Activated CD4-positive, alpha-beta T cell treated with anti-CD3 and anti-CD28 coated beads, Interleukin-2, amount 10 ng/mL, durations not matched to agents 24 days and 14 days (primary cell): ENCODE results near the gene ASH1L. TPM values are rescaled to one million over a fixed set of nuclear protein-coding genes. Genes with fewer than 3 reads are reported as not detected.
"Not testable (repeated sequence)": the region's sequence is repeated elsewhere in the genome, so short reads cannot be mapped to it uniquely, and the experiment has no call there.

Experiments used
- DNase-seq: peaks from one replicate; pipeline ENCODE4 v3.0.0; 2022
- H3K27ac Mint-ChIP-seq: one replicate; pipeline ENCODE4 v1.8.0; 2022; ENCODE audit warnings: mild to moderate bottlenecking, mixed read lengths
- H3K27me3 Mint-ChIP-seq: one replicate; pipeline ENCODE4 v1.8.0; 2022; ENCODE audit warnings: mixed read lengths
- H3K36me3 Mint-ChIP-seq: one replicate; pipeline ENCODE4 v1.8.0; 2022; ENCODE audit warnings: low read depth, mild to moderate bottlenecking, mixed read lengths
- H3K4me1 Mint-ChIP-seq: one replicate; pipeline ENCODE4 v1.8.0; 2021; ENCODE audit warnings: mixed read lengths
- H3K4me3 Mint-ChIP-seq: one replicate; pipeline ENCODE4 v1.8.0; 2022; ENCODE audit warnings: mild to moderate bottlenecking, moderate library complexity, mixed read lengths
- H3K9me3 Mint-ChIP-seq: one replicate; pipeline ENCODE4 v1.8.0; 2021; ENCODE audit warnings: mixed read lengths
- intact Hi-C: fragments of 100-400 bp; cut with micrococcal nuclease; formaldehyde crosslinking; loops from one replicate; pipeline ENCODE4 v1.15.1; 2023
- total RNA-seq: library from RNA; stranded (reverse); gene quantifications from 2 replicates; pipeline ENCODE4 v1.2.3, GENCODE V29; 2022

Gene ASH1L
- total RNA-seq, 1 donor from 2014 or later, result 44.7 TPM

- H3K4me1 Mint-ChIP-seq, H3K36me3 Mint-ChIP-seq, H3K4me3 Mint-ChIP-seq, H3K27me3 Mint-ChIP-seq, intact Hi-C loops, H3K9me3 Mint-ChIP-seq, DNase-seq: not testable (repeated sequence)
- peak overlapping the region; percentile 25 for H3K27ac Mint-ChIP-seq
These were observed 21.2 kb upstream of the ASH1L start for GRCh38 chr1:155583846-155584245.

DNA sequence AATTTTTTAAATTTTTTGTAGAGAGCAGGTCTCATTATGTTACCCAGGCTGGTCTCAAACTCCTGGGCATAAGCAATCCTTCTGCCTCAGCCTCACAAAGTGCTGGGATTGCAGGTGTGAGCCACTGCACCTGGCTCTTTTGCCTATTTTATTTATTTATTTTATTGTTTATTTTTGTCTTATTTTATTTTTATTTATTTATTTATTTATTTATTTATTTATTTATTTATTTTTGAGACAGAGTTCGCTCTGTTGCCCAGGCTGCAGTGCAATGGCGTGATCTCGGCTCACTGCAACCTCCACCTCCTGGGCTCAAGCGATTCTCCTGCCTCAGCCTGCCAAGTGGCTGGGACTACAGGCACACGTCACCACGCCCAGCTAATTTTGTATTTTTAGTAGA lies 13.0 kb upstream of the ASH1L start:
- H3K36me3 Mint-ChIP-seq, result peaks cover 16% of the 10 kb centered on the region
- H3K27ac Mint-ChIP-seq, intact Hi-C loops, H3K4me3 Mint-ChIP-seq, H3K27me3 Mint-ChIP-seq, H3K4me1 Mint-ChIP-seq, DNase-seq, H3K9me3 Mint-ChIP-seq: not testable (repeated sequence)

DNA sequence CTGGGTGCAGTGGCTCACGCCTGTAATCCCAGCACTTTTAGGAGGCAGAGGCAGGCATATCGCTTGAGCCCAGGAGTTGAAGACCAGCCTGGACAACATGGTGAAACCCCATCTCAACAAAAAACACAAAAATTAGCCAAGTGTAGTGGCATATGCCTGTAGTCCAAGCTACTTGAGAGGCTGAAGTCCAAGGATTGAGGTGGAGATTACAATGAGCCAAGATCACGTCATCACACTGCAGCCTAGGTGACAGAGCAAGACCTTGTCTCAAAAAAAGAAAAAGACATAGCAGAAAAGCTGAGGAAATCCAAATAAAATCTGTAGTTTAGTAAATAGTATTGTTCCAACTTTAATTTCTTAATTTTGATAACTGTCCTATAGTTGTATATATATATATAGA lies 11.5 kb upstream of the ASH1L start:
- H3K9me3 Mint-ChIP-seq, result no peaks in the 10 kb centered on the region

DNA sequence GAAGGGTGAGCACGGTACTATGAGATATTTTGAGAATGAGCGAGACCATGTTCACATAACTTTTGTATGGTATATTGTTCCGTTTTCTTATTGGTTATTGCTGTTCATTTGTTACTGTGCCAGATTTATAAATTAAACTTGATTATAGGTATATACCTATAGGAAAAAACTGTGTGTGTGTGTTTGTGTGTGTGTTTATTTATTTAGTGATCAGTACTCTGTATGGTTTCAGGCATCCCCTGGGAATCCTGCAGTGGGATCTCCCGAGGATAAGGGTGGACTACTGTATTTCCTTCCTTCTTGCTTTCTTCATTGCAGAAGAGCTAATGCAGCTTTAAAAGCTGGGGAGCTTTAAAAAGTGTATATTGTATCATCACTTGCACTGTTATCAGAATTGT lies 8.0 kb upstream of the ASH1L start:
- peaks cover 16% of the 10 kb centered on the region for H3K4me1 Mint-ChIP-seq
- no peak overlapping the region for H3K4me3 Mint-ChIP-seq
- H3K27me3 Mint-ChIP-seq, result no peaks in the 10 kb centered on the region
- no peak overlapping the region for H3K27ac Mint-ChIP-seq
- intact Hi-C loops, result no loop called here
- peaks cover 38% of the 10 kb centered on the region for H3K36me3 Mint-ChIP-seq
- no peaks in the 10 kb centered on the region for H3K9me3 Mint-ChIP-seq
- DNase-seq, result no peak

More for the DNA sequence above, 11.5 kb upstream of the ASH1L start:
- peaks cover 11% of the 10 kb centered on the region for H3K4me1 Mint-ChIP-seq
- intact Hi-C loops, result no loop called here
- peaks cover 27% of the 10 kb centered on the region for H3K36me3 Mint-ChIP-seq
- no peak overlapping the region for H3K4me3 Mint-ChIP-seq
- DNase-seq, result no peak
- no peak overlapping the region for H3K27ac Mint-ChIP-seq
- H3K27me3 Mint-ChIP-seq, result no peaks in the 10 kb centered on the region

GRCh38 chr1:155569988-155570592 lies 7.5 kb upstream of the ASH1L start:
- Mint-ChIP-seq H3K4me3 (no peak overlapping the region), H3K4me1 (peaks cover 15% of the 10 kb centered on the region), H3K27ac (peak overlapping the region; percentile 56), H3K27me3 (no peaks in the 10 kb centered on the region), H3K36me3 (peaks cover 40% of the 10 kb centered on the region), H3K9me3 (no peaks in the 10 kb centered on the region)
- intact Hi-C loops, result loop anchor here (10.0 kb wide), 1 partner anchor 105 kb away; no protein-coding TSS in a partner anchor
- DNase-seq, result no peak

- peaks cover 31% of the 10 kb centered on the region for H3K4me1 Mint-ChIP-seq
- intact Hi-C loops, result loop anchor here (10.0 kb wide), 1 partner anchor 99 kb away; no protein-coding TSS in a partner anchor
- peaks cover 33% of the 10 kb centered on the region for H3K36me3 Mint-ChIP-seq
These were observed 897 bp upstream of the ASH1L start for GRCh38 chr1:155563377-155564022.

DNA sequence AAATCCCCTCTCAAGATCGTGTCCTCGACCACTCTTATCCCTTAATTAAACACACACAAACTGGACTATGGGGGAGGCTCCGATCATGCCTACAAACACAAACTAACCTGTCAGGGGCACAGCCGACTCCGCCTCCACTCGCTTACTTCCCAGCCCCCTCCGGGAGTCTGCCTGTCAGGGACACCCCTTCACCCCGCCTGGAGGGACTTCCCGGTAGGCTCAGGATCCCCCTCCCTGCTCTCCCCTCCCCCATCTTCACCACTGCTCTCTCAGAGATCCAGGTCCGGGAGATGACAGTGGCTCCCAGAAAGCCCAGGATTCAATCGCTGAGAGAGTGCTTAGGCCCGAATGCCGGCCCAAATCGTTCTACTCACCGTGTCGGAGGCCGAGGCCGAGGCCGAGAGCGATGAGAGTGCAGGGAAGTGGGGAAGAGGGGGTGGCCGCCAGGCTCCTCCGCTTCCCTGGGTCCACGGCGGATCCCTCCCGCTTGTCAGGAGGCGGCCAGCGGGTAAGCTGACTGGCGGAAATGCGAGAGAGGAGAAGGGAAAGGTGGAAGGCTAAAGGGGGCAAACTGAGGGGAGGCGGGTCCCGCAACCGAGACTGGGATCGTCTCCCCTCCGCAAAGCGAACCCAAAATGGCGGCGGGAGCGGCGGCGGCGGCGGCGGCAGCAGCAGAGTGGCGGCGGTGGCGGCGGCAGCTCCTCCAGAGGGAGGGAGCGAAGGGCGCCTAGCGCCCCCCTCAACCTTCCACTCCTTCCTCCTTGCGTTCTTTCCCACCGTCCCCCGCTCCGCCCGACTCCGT lies 623 bp downstream of the ASH1L start:
- peak; percentile 90 for DNase-seq
- H3K27ac Mint-ChIP-seq, result peak overlapping the region; percentile 99
- peaks cover 30% of the 10 kb centered on the region for H3K36me3 Mint-ChIP-seq
- intact Hi-C loops, result loop anchor here (1.0 to 10.0 kb wide), 2 partner anchors 26 to 97 kb away; no protein-coding TSS in a partner anchor
- peak overlapping the region; percentile 96 for H3K4me3 Mint-ChIP-seq
- H3K4me1 Mint-ChIP-seq, result peaks cover 37% of the 10 kb centered on the region
- H3K27me3 Mint-ChIP-seq, H3K9me3 Mint-ChIP-seq: not testable (repeated sequence)

More at GRCh38 chr1:155563377-155564022, 897 bp upstream of the ASH1L start:
- not testable (repeated sequence) for H3K9me3 Mint-ChIP-seq, H3K27me3 Mint-ChIP-seq, DNase-seq
- peak overlapping the region; percentile 96 for H3K4me3 Mint-ChIP-seq
- H3K27ac Mint-ChIP-seq, result peak overlapping the region; percentile 99

GRCh38 chr1:155555915-155556314 lies 6.7 kb downstream of the ASH1L start:
- no peak overlapping the region for H3K4me3 Mint-ChIP-seq
- H3K36me3 Mint-ChIP-seq, result peaks cover 35% of the 10 kb centered on the region
- no peaks in the 10 kb centered on the region for H3K9me3 Mint-ChIP-seq
- H3K27ac Mint-ChIP-seq, result no peak overlapping the region
- no peaks in the 10 kb centered on the region for H3K27me3 Mint-ChIP-seq
- H3K4me1 Mint-ChIP-seq, result peaks cover 28% of the 10 kb centered on the region
- DNase-seq, result no peak
- intact Hi-C loops, result no loop called here

- DNase-seq, result no peak
- H3K36me3 Mint-ChIP-seq, result peaks cover 33% of the 10 kb centered on the region
- H3K27ac Mint-ChIP-seq, result no peak overlapping the region
- intact Hi-C loops, result no loop called here
- no peaks in the 10 kb centered on the region for H3K9me3 Mint-ChIP-seq
- no peaks in the 10 kb centered on the region for H3K27me3 Mint-ChIP-seq
- peaks cover 23% of the 10 kb centered on the region for H3K4me1 Mint-ChIP-seq
- H3K4me3 Mint-ChIP-seq, result no peak overlapping the region
These were observed 9.3 kb downstream of the ASH1L start for GRCh38 chr1:155553349-155553748.

DNA sequence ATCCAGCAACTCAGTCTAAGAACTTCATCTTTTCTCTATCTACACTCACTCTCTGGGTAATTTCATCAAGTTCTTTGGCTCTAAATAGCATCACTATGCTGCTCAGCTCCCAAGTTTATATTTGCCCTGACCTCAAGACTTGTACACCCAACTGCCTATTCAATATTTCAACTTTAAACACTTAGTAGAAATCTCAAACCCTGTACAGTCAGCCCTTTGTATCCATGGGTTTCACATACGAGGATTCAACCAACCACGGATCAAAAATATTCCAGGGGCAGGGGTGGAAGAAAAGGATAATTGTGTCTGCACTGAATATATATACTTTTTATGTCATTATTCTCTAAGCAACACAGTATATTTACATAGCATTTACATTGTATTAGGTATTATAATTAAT lies 13.9 kb downstream of the ASH1L start:
- Mint-ChIP-seq H3K36me3 (peaks cover 25% of the 10 kb centered on the region), H3K9me3 (no peaks in the 10 kb centered on the region), H3K4me1 (peaks cover 26% of the 10 kb centered on the region), H3K27ac (no peak overlapping the region), H3K4me3 (no peak overlapping the region), H3K27me3 (no peaks in the 10 kb centered on the region)
- intact Hi-C loops, result no loop called here
- no peak for DNase-seq

- peaks cover 4% of the 10 kb centered on the region for H3K36me3 Mint-ChIP-seq
- H3K9me3 Mint-ChIP-seq, result no peaks in the 10 kb centered on the region
- no peaks in the 10 kb centered on the region for H3K27me3 Mint-ChIP-seq
- DNase-seq, result peak; percentile 61
- intact Hi-C loops, result no loop called here
- H3K27ac Mint-ChIP-seq, result peak overlapping the region; percentile 82
- peaks cover 43% of the 10 kb centered on the region for H3K4me1 Mint-ChIP-seq
- H3K4me3 Mint-ChIP-seq, result peak overlapping the region; percentile 21
These were observed 22.4 kb downstream of the ASH1L start for GRCh38 chr1:155540000-155540874.

DNA sequence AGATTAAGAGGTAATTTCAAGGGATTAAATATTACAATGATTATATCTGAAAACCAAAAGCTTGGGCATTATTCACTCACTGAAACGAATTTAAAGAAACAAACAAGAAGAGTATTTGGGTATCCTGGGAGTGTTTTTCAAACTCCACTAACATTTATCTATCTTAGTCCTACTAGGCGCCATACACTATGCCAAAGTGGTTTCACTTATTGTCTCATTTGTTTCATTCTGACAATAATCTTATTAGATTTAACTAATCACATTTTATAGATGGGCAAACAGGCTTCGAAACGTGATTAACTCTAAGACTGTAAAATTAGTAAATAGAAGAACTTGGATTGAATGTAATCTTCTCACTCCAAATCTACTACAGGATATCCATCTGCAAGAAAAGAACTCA lies 25.4 kb downstream of the ASH1L start:
- Mint-ChIP-seq H3K4me3 (no peak overlapping the region), H3K27ac (peak overlapping the region; percentile 94), H3K36me3 (peaks cover 17% of the 10 kb centered on the region), H3K9me3 (no peaks in the 10 kb centered on the region), H3K4me1 (peaks cover 51% of the 10 kb centered on the region), H3K27me3 (no peaks in the 10 kb centered on the region)
- intact Hi-C loops, result loop anchor here (2.0 kb wide), 1 partner anchor 70 kb away; no protein-coding TSS in a partner anchor
- no peak for DNase-seq

DNA sequence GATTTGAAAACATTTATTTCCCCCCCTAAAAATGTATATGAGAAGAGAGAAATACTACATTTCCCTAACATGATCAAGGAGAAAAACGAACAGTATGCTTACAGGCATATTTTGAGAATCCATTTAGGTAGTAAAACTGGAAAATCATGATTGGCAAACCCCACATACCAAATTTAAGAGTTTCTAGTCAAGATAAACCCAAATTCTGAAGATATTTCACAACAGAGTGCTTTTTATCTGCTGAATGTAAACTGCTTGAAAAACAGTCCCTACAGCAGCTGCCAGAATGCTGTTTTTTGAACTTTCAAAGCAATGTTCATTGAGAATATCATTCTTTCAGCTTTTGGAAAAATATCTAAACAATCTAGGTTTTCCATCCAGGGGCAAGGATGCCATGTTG lies 31.0 kb downstream of the ASH1L start:
- intact Hi-C loops, result no loop called here
- peaks cover 21% of the 10 kb centered on the region for H3K36me3 Mint-ChIP-seq
- H3K27me3 Mint-ChIP-seq, result no peaks in the 10 kb centered on the region
- no peaks in the 10 kb centered on the region for H3K9me3 Mint-ChIP-seq
- no peak overlapping the region for H3K4me3 Mint-ChIP-seq
- no peak overlapping the region for H3K27ac Mint-ChIP-seq
- no peak for DNase-seq
- H3K4me1 Mint-ChIP-seq, result peaks cover 33% of the 10 kb centered on the region
